ENCODE measurements around the gene ADSL.

ADSL gene

DNA sequence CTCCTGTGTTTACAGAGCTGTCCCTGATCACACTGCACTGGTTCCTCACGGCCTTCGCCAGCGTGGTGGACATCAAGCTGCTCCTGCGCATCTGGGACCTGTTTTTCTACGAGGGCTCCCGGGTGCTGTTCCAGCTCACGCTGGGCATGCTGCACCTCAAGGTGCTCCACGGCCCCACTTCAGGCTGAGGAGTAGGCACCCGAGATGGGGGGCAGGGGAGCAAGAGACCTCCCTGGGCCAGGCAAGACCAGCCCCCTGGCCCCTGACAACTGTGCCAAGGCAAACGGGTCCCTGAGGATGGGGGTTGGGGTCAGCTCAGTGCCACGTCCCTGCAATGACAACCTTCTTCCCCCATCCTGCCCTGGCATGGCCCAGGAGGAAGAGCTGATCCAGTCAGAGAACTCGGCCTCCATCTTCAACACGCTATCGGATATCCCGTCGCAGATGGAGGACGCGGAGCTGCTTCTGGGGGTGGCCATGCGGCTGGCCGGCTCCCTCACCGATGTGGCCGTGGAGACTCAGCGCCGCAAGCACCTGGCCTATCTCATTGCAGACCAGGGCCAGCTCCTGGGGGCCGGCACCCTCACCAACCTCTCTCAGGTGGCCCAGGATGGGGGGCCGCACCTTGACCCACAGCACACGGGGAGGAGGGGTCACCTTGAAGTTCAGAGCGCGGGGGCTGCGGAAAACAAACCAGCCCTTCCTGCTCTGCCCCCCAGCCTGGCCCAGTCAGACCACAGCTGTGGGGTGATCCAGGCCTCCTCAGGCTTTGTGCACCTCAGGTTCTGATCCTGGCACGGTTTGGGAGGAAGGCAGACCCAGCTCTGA is 60.0 kb downstream of the ADSL start:
- no peak for DNase-seq

DNA sequence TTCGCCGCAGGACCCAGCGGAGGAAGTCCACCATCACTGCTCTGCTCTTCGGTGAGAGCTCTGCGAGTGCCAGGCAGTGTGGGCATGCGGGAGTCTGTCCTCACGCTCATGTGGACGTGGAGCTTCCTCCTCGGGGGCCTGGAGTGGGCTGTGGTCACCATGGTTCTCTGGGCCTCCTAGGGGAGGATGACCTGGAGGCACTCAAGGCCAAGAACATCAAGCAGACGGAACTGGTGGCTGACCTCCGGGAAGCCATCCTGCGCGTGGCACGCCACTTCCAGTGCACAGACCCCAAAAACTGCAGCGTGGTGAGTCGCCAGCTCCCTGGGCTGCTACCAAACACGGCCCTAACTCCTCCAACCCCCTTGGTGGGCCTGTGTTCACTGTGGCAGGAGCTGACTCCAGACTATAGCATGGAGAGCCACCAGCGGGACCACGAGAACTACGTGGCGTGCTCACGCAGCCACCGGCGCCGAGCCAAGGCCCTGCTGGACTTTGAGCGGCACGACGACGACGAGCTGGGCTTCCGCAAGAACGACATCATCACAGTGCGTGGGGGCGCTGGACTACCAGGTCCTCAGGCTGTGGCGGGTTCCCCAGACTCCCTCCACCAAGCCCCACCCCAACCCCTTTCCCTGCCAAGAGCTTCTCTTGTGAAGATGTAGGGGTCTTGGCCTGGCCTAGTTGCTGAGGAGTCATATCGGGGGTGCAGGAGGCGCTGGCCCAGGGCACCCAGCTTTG is 60.9 kb downstream of the ADSL start:
- no peak for DNase-seq

DNA sequence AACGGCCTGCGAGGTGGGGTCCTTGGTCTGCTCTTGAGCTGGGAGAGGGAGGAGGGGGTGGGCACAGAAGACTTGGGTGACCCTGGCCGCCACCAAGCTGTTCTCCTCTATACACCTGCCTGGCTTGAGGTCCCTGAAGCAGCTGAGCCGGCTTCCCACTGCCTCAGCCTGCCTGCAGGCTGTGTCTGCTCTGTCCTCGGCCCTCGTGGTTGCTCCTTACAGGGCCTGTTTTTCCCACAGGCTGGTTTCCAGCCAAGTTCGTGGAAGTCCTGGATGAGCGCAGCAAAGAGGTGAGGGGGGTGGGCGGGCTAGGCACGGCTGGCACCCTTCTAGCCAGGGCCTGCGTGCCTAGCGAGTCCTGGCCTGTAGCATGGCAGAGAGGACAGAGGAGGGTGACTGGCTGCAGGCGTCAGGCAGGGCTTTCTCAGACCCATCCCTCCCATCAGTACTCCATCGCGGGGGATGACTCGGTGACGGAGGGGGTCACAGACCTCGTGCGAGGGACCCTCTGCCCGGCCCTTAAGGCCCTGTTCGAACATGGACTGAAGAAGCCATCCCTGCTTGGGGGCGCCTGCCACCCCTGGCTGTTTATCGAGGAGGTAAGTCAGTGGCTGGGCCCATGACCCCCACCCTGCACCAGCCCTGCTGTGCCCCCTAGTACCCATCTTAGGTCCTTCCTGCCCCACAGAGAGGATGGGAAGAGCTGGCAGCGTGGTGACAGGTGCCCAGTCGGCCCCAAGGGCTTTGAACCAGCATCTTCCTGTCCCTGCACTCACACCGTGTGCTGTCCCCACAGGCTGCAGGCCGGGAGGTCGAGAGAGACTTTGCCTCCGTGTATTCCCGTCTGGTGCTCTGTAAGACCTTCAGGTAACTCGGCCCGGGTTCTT is 61.8 kb downstream of the ADSL start:
- DNase-seq = no peak

- DNase-seq = no peak
These were observed 62.7 kb downstream of the ADSL start for GRCh38 chr22:40408718-40409612.

- no peak for DNase-seq
These were observed 63.4 kb downstream of the ADSL start for GRCh38 chr22:40409613-40410113.

DNA sequence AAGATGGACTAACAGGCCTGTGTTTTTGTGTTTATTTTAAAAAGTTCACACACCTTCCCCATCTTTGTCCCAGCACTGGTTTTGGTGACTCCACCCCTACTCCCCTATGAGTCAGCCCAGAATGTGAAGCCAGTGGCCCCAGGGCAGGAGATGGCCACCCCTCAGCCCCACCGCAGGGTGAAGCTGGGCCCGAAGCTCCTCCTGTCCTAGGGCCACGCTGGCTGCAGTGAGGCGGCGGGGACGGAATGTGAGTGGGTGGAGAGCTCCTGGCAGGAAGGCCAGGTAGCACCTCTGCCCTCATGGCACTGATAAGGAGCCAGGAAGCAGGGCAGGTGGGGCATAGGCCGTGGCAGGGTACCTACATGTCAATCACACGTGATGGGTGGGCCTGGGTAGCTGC is 64.0 kb downstream of the ADSL start:
- no peak for DNase-seq

DNA sequence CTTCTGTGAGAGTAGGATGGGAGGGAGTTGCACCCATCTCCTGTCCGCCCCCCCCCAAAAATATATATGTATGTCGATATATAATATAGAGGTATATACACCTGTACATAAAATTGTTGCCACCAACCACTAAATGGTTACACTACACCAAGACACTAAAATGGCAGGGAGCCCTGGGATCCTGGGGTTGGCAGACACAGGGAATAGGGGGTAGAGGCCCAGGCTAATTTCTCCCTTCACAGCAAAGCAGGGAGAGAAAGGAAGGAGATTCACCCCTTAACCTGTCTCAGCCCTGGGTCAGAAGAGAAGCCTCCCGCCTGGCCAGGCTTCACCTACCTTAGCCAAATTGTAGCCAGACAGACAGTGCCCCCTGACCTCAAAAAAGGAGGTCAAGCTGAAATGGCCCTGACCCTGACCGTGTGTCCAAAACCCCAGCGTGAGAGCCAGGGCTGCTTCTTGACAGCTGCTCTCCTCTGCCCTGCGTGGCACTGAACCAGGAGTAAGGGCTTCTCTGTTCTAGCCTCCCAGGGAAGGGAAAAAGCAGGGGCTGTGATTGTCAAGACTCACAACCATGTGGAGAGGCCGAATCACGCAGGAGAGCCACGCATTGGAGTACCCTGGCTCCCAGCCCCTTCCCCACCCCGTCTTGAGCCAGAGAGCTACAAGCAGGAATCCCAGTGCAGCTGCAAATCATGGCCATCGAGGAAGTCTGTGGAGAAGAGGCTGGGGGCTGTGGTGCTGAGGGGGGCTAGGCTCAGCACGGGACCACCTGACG is 64.6 kb downstream of the ADSL start:
- DNase-seq = no peak

DNA sequence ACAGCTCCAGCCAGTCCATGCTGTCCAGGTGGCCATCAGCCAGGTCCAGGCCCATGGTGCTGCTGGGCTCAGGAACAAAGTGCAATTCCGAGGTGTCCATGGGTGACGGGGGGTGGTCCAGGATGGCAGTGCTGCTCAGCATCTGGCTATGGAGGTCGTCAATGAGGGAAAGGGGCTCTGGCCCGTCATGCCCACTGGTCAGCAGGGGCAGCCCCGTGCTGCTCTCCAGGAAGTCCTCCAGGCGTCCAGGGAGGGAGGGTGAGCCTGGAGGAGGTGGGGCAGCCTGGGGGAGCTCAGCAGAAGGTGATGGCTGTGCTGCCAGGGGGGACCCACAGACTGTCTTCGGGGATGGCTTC is 65.2 kb downstream of the ADSL start:
- DNase-seq = no peak

DNA sequence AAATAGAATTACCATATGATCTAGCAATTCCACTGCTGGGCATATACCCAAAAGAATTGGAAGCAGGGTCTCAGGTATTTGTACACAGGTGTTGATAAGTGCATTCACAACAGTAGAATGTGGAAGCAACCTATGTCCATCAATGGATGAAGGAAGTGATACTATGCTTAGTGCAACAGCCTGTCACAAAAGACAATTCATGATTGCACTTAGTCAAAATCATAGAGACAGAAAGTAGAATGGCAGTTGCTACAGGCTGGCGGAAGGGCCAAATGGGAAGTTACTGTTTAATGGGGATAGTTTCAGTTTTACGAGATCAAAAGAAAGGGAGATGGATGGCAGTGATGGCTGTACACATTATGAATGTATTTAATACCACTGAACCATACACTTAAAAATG is 66.1 kb downstream of the ADSL start:
- peak; percentile 48 for DNase-seq

DNA sequence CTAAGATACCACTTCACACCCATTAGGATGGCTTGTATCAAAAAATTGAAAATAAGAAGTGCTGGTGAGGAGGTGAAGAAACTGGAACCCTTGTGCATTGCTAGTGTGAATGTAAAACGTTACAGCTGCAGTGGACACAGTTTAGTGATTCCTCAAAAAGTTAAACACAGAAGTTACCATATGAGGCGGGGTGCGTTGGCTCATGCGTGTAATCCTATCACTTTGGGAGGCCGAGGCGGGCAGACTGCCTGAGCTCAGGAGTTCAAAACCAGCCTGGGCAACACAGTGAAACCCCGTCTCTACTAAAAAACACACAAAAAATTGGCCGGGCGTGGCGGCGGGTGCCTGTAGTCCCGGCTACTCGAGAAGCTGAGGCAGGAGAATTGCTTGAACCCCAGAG is 67.6 kb downstream of the ADSL start:
- no peak for DNase-seq

DNA sequence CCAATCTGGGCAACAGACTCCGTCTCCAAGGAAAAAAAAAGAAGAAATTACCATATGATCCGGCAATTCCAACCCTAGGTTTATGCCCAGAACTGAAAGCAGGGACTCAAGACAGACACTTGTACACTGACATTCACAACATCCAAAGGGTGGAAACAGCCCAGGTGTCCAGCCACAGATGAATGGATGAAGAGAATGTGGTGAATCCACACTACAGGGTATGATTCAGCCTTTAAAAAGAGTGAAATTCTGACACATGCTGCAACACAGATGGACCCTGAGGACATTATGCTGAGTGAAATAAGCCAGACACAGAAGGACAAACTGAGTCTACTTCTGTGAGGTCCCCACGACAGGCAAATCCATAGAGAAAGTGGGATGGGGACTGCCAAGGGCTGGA is 68.0 kb downstream of the ADSL start:
- no peak for DNase-seq

DNA sequence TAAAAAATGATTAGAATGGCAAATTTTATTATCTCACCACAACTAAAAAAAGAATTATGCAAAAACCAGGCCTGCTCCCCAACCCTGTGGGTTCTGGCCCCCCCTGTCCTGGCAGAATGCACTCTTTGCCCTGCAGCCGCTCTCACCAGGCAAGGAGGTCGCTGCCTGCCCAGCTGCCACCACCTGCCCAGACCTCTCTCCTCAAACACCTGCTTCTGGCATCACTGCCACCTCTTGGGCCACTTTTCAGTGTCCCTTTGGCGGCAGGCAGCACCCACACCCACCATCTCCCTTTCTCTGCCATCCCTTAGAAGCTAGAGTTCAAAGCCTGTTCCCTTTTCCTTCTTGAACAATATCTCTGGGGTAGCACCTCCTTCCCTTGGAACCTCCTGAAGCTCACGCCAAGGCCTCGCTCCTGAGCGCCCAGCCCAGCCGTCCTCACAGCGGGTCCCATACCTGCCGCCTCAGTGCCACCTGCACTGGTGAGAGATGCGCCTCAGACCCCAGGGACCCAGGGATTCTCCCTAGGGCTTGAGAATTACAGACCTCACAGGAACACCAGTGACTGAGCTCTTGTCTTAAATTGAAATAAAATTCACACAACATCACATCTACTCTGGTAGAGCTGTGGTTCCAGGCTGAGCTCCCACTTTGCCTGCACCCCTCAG is 68.7 kb downstream of the ADSL start:
- no peak for DNase-seq

- DNase-seq = no peak
These were observed 69.4 kb downstream of the ADSL start for GRCh38 chr22:40415531-40416266.

DNA sequence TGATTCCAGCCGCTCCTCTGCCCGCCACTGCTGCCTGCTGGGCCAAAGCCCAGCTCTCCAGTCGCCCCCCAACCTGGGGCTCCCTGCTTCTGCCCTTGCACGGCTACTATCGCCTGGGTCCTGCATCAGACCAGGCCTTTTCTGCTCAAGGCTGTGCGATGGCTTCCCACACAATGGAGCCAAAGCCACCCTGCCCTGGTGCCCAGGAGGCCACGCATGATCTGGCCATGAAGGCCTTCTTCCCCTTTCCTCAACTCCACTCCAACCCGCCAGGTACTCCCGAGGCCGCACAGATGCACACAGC is 69.9 kb downstream of the ADSL start:
- DNase-seq = no peak

- no peak for DNase-seq
These were observed 70.3 kb downstream of the ADSL start for GRCh38 chr22:40416636-40417035.

DNA sequence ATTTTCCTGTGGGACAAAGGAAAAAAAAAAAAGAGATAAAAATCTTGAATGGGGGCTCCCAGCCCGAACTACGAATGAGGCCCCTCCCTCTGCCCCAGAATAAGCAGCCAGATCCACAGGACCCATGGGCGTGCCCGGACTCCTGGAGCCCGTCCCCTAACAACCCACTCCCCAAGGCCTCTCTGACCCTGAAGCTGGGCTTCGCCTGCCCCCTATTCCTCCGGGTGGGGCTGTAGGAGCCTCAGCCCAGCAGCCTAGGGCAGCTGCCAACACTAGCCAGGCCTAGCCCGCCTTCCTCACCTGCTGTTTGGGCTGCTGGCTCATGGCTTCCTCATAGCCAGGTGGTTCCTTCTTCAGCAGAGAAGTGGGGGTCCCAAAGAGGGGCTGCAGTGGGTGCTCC is 70.7 kb downstream of the ADSL start:
- DNase-seq = no peak

GRCh38 chr22:40417881-40418280 is 71.6 kb downstream of the ADSL start:
- no peak for DNase-seq

GRCh38 chr22:40418366-40419201 is 72.3 kb downstream of the ADSL start:
- DNase-seq = no peak

GRCh38 chr22:40419718-40420117 is 73.4 kb downstream of the ADSL start:
- DNase-seq = no peak
